GM21390 (cell line): Measurements from ENCODE around the gene FAM118A.
"Not testable (repeated sequence)": the region's sequence is repeated elsewhere in the genome, so short reads cannot be mapped to it uniquely, and the experiment has no call there.

Experiments
- ATAC-seq: cut with Tn5 transposase; IDR thresholded peaks from one replicate; pipeline ENCODE4 v1.9.1; 2021; ENCODE audit not compliant: unreplicated experiment

Gene FAM118A

DNA sequence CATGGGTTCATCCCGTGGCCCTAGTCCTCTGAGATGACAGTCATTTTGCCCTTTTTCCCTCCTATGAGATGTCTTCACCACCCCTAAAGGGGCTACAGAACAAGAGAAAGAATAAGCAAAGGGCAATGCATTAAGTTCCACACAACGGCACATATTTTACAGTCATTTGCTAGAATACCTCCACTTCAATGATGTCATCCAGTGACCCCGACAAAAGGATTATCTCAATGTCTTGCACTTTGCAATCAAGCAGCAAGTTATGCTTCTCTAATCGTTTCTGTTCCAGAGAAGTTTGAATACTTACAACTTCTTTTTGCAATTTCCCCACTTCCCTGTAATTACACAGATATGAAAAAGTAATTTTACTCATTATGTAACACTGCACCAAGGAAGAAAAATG lies 49.9 kb downstream of the FAM118A start:
- no peak for ATAC-seq

- ATAC-seq = no peak
These were observed 57.0 kb downstream of the FAM118A start for GRCh38 chr22:45366713-45367112.

- not testable (repeated sequence) for ATAC-seq
These were observed 63.9 kb downstream of the FAM118A start for GRCh38 chr22:45373592-45373991.

DNA sequence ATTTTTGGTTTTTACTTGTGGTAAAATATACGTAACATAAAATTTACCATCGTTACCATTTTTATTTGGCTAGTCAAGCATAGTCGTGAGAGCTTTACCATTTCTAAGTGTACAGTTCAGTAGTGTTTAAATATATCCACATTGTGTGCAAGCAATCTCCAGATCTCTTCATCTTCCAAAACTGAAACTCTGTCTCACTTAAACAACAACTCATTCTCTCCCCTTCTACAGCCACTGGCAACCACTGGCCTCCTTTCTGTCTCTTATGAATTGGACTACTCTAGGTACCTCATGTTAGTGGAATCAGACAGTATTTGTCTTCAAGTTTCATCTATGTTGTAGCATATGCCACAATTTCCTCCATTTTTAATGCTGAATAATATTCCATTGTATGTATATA lies 66.3 kb downstream of the FAM118A start:
- ATAC-seq = peak; percentile 58

DNA sequence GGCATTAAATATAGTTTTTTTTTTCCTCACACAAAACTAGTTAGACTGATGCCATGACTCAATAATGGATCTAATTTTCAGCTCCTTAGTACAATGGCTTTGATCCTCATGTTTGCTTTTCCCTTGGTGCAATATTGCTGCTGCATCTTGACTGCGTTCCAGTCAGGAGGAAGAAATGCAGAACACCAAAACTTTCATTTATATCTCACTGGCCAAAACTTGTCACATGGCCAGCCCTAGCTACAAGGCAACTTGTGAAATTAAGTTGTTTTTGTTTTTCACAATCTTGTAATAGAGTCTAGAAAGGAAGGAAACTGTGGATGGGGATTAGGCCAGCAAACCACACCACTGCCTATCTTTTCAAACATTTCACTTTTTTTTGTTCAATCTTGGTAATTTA lies 67.0 kb downstream of the FAM118A start:
- no peak for ATAC-seq

GRCh38 chr22:45381348-45381747 lies 71.6 kb downstream of the FAM118A start:
- no peak for ATAC-seq

GRCh38 chr22:45389546-45389945 lies 79.8 kb downstream of the FAM118A start:
- ATAC-seq = no peak
